MCF 10A (cell line): ENCODE measurements around the gene C3orf22. TPM values are rescaled to one million over a fixed set of nuclear protein-coding genes. Genes with fewer than 3 reads are reported as not detected.

Source experiments
- BruUV-seq: library from RNA; stranded (reverse); fragments of 400-500 nt; replicated peaks from 2 replicates; lab custom pipeline; 2021; lab: Mats Ljungman, UMichigan
- CTCF ChIA-PET: fragments of 300-600 bp; sonication (Branson Sonifier 250); formaldehyde crosslinking; extraction: SDS; loops from one replicate; lab custom pipeline; 2021; ENCODE audit warnings: antibody characterized with exemption, inconsistent platforms; lab: Yijun Ruan, JAX
- POLR2A ChIA-PET: fragments of 300-600, 350-650 bp; sonication (Branson Sonifier 250); formaldehyde crosslinking; extraction: SDS; loops from one replicate; lab custom pipeline; 2020; ENCODE audit warnings: antibody characterized with exemption, inconsistent platforms; lab: Yijun Ruan, JAX
- DNase-seq: peaks from one replicate; pipeline ENCODE4 v3.0.0-alpha.2; 2018; ENCODE audit not compliant: unreplicated experiment
- H3K27ac Mint-ChIP-seq: one replicate; pipeline ENCODE4 v1.8.0; 2022; ENCODE audit warnings: mild to moderate bottlenecking, low read depth, mixed read lengths; ENCODE audit not compliant: unreplicated experiment
- H3K27me3 Mint-ChIP-seq: one replicate; pipeline ENCODE4 v1.8.0; 2022; ENCODE audit warnings: mixed read lengths; ENCODE audit not compliant: insufficient read depth, unreplicated experiment
- H3K36me3 Mint-ChIP-seq: one replicate; pipeline ENCODE4 v1.8.0; 2022; ENCODE audit warnings: mild to moderate bottlenecking, moderate library complexity, mixed read lengths; ENCODE audit not compliant: insufficient read depth, unreplicated experiment
- H3K4me1 Mint-ChIP-seq: one replicate; pipeline ENCODE4 v1.8.0; 2022; ENCODE audit warnings: mixed read lengths; ENCODE audit not compliant: insufficient read depth, unreplicated experiment
- H3K4me3 Mint-ChIP-seq: one replicate; pipeline ENCODE4 v1.8.0; 2022; ENCODE audit warnings: mild to moderate bottlenecking, moderate library complexity, mixed read lengths; ENCODE audit not compliant: unreplicated experiment
- H3K9me3 Mint-ChIP-seq: one replicate; pipeline ENCODE4 v1.8.0; 2022; ENCODE audit warnings: mixed read lengths; ENCODE audit not compliant: unreplicated experiment
- CTCF ChIP-seq: fragments of 200-600 bp; IDR thresholded peaks from one replicate; pipeline ENCODE4 v1.8.0; 2022; ENCODE audit warnings: antibody characterized with exemption, mild to moderate bottlenecking; ENCODE audit not compliant: unreplicated experiment
- intact Hi-C: fragments of 100-400 bp; cut with micrococcal nuclease; formaldehyde crosslinking; loops from 2 replicates; pipeline ENCODE4 v1.14.1; 2022
- total RNA-seq: library from RNA; stranded (reverse); gene quantifications from 2 replicates; pipeline ENCODE4 v1.2.3, GENCODE V29; 2022

Gene C3orf22
- total RNA-seq, 1 experiment from 2014 or later: not detected

GRCh38 chr3:126554560-126555525 lies 3.9 kb downstream of the C3orf22 start:
- ChIA-PET POLR2A (interaction anchor here (0.5 to 0.7 kb wide), 2 partner anchors 8 to 20 kb away, joined by 3 read pairs; no protein-coding TSS in a partner anchor), CTCF (no interaction called here)
- TF ChIP-seq CTCF: no peak
- DNase-seq: no peak
- no TSS peak for BruUV-seq
- Mint-ChIP-seq H3K27ac (no peak overlapping the region), H3K4me3 (no peak overlapping the region), H3K4me1 (no peaks in the 10 kb centered on the region), H3K9me3 (no peaks in the 10 kb centered on the region), H3K36me3 (no peaks in the 10 kb centered on the region), H3K27me3 (peaks cover 25% of the 10 kb centered on the region)
- intact Hi-C loops: no loop called here

- Mint-ChIP-seq H3K27me3 (peaks cover 27% of the 10 kb centered on the region), H3K4me3 (no peak overlapping the region), H3K36me3 (no peaks in the 10 kb centered on the region), H3K9me3 (no peaks in the 10 kb centered on the region), H3K4me1 (no peaks in the 10 kb centered on the region), H3K27ac (no peak overlapping the region)
- CTCF ChIA-PET: interaction anchor here (1.2 kb wide), 1 partner anchor 31 kb away, joined by 4 read pairs; no protein-coding TSS in a partner anchor
- BruUV-seq: no TSS peak
- no peak for DNase-seq
- POLR2A ChIA-PET: no interaction called here
- intact Hi-C loops: no loop called here
- no peak for TF ChIP-seq CTCF
Observed at GRCh38 chr3:126553284-126554084, 5.2 kb downstream of the C3orf22 start.

- Mint-ChIP-seq H3K27me3 (peaks cover 34% of the 10 kb centered on the region), H3K27ac (no peak overlapping the region), H3K9me3 (no peaks in the 10 kb centered on the region), H3K36me3 (no peaks in the 10 kb centered on the region), H3K4me1 (no peaks in the 10 kb centered on the region), H3K4me3 (no peak overlapping the region)
- ChIA-PET CTCF (interaction anchor here (1.2 kb wide), 1 partner anchor 30 kb away, joined by 4 read pairs; no protein-coding TSS in a partner anchor), POLR2A (no interaction called here)
- BruUV-seq: no TSS peak
- intact Hi-C loops: no loop called here
- DNase-seq: no peak
- no peak for TF ChIP-seq CTCF
Observed at GRCh38 chr3:126552688-126553283, 5.9 kb downstream of the C3orf22 start.
